ENCODE results near the gene ZBTB5.
"Not testable (repeated sequence)": the region's sequence is repeated elsewhere in the genome, so short reads cannot be mapped to it uniquely, and the experiment has no call there.

ZBTB5 gene

DNA sequence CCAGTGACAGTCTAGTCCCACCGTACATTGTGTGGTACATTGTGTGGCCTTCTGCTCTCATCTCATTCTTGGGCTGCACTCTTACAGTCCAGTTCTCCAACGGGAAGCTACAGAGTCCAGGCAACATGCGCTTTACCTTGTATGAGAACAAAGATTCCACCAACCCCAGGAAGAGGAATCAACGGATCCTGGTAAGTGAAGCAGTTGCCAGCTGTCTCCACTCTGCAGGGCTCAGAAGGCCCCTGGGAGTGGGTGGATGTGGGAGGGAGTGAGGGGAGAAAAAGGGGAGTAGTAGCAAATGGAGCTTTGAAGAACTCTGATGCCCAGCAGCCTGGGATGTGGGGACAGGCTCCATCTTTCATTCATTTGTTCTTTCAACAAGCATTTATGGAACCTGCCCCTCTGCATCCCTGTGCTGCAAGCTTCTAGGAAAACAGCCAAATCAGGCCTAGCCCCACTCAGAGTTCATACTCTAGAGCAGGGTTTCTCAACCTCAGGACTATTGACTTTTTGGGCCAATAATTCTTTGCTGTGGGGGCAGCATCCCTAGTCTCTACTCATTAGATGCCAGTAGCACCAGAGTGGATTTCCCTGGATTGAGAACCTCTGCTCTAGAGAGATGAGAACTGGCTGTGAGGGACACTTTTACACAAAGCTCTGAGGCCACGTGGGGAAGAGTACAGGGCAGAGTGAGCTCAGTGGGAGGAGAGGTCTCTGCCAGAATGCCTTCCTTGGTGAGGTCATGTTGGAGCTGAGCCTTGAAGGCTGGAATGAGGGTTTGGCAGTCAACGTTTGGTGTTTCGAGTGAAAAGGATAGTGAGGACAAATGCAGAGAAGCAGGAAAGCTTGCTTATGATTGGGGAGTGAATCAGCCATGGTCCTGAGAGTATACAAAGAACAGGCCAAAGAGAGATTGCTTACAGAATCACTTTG is 21.6 kb upstream of the ZBTB5 start:
- DNase-seq (ENCODE audit: low spot score), result no peak

DNA sequence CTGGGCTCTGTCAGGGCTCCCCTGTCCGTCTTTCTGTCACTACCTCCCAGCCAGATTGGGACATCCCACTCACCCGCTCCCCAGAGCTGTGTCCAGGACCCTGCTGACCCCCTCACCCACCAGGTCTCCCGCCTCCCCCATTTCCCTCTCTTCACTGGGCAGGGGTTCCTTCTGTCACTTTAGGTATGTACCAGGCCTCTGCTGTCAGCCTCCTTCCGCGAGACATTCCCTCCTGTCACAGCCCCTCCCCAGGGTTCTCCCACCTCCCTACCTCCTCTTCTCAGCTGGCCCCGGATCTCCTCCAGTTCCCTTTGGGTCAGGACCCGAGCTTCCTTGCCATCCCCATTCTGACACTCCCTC is 21.0 kb upstream of the ZBTB5 start:
- DNase-seq (ENCODE audit: low spot score), result no peak

DNA sequence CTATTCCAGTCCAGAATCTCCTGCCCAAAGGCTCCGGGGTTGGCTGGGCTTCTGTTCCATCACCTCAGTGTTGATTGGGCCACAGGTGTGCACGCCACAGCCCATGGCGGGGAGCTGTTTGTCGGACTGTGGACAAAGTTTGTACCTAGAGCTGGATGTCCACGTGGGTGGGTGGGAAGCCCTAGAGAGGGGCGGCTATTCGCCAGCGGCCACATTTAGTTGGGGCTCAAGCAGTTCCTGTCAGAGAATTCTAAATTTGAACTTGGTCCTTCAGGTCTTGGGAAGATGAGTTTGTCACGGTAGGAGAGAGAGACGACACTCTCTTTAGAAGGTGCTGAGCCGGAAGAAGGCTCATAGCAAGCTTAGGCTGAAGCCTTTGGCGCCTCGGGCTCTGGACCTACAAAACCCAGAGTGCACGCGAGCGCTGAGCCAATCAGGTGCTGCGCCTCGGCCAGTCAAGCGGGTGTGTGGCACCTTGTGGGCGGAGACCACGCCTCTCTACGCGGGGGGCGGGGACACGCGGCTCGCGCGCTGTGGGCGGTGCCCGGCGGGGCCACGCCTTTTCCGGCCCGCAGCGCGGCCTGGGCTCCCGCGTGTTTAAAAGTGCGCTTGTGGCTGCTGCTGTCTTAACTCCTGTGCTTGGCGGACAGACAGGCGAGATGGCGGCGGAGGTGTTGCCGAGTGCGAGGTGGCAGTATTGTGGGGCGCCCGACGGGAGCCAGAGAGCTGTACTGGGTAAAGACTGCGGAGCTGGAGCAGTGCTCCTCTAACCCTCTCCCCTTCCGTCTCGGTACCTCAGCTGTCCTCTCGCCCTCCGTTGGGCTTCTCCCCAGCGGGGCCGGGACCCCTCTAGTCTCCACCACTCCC is 20.4 kb upstream of the ZBTB5 start, which contains the start of gene POLR1E:
Gene POLR1E (plus strand): TSS at position 560 of the 867 bp plus-strand sequence. CDS start 100 bp downstream, at position 660.
- peak; percentile 98 for DNase-seq (ENCODE audit: low spot score)

DNA sequence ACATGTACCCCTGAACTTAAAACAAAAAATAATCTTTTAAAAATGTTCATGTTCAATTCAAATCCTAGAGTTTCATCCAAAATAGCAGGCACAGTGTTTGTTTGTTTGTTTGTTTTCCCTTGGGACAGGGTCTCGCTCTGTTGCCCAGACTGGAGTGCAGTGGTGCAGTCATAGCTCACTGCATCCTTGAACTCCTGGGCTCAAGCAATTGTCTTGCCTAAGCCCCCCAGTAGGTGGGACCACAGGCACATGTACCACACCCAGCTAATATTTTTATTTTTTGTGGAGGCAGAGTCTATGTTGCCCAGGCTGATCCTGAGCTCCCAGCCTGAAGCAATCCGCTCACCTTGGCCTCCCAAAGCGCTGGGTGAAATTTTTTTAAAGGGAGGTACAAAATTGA is 15.5 kb upstream of the ZBTB5 start:
- peak; percentile 56 for DNase-seq (ENCODE audit: low spot score)

DNA sequence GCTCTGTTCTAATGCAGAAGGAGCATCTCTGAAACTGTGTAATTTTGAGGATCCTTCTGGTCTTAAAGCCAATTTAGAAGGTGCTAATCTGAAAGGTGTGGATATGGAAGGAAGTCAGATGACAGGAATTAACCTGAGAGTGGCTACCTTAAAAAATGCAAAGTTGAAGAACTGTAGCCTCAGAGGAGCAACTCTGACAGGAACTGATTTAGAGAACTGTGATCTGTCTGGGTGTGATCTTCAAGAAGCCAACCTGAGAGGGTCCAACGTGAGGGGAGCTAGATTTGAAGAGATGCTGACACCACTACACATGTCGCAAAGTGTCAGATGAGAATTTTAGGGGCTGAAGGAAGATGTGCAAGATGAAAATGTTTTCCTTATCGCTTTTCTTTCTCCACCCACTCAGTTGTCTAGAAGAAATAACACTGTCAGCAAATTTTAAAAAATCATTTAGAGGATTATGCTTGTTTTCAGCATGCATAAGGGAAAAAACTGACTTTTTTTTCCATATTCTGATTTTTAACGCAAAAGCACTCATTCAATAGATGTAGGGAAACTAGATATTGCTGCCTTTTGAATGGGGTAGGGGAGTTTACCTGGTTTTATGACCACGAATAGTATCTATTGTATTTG is 12.9 kb upstream of the ZBTB5 start:
- not testable (repeated sequence) for DNase-seq (ENCODE audit: low spot score)

DNA sequence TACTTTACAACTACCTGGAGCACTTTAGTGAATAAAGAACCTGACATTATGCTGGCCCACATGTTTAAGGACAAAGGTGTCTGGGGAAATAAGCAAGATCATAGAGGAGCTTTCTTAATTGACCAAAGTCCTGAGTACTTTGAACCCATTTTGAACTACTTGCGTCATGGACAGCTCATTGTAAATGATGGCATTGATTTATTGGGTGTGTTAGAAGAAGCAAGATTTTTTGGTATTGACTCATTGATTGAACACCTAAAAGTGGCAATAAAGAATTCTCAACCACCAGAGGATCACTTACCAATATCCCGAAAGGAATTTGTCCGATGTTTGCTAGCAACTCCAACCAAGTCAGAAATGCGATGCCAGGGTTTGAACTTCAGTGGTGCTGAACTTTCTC is 12.2 kb upstream of the ZBTB5 start:
- not testable (repeated sequence) for DNase-seq (ENCODE audit: low spot score)

DNA sequence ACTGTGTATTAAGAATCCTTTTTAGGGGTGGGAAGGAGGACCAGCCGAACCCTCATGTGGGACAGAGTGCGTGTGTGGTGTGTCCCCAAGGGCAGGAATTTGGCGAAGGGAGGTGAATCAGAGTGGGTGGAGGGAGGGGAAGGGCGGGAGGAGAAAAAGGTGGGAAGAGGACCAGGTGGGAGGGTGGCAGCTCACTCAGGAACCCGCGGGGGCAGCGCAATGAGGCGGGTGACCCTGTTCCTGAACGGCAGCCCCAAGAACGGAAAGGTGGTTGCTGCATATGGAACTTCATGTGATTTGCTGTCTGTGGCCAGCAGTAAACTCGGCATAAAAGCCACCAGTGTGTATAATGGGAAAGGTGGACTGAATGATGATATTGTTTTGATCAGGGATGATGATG is 11.7 kb upstream of the ZBTB5 start:
- no peak for DNase-seq (ENCODE audit: low spot score)

DNA sequence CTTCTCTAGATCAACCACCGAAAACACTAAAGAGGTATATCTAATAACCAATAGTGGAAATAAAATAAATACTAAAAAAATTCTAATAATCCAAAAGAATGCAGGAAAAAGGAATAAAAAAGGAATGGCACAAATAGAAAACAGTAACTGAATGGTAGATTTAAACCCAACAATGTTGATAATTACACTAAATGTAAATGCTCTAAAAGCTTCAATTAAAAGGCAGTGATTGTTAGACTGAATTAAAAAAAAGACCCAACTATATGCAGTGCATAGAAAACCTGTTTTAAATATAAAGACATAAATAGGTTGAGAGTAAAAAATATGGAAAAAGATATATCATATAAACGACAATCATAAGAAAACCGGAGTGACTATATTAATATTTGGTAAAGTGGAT is 9.2 kb upstream of the ZBTB5 start:
- no peak for DNase-seq (ENCODE audit: low spot score)

DNA sequence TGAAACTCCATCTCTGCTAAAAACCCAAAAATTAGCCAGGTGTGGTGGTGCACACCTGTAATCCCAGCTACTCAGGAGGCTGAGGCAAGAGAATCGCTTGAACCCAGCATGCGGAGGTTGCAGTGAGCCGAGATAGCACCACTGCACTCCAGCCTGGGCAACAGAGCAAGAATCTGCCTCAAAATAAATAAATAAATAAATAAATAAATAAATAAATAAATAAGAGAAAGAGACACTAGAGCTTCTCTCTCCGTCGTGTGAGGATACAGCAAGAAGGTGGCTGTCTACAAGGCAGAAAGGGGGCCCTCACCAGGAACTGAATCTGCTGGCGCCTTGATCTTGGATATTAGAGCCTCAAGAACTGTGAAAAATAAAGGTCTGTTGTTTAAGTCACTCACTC is 8.7 kb upstream of the ZBTB5 start:
- not testable (repeated sequence) for DNase-seq (ENCODE audit: low spot score)

DNA sequence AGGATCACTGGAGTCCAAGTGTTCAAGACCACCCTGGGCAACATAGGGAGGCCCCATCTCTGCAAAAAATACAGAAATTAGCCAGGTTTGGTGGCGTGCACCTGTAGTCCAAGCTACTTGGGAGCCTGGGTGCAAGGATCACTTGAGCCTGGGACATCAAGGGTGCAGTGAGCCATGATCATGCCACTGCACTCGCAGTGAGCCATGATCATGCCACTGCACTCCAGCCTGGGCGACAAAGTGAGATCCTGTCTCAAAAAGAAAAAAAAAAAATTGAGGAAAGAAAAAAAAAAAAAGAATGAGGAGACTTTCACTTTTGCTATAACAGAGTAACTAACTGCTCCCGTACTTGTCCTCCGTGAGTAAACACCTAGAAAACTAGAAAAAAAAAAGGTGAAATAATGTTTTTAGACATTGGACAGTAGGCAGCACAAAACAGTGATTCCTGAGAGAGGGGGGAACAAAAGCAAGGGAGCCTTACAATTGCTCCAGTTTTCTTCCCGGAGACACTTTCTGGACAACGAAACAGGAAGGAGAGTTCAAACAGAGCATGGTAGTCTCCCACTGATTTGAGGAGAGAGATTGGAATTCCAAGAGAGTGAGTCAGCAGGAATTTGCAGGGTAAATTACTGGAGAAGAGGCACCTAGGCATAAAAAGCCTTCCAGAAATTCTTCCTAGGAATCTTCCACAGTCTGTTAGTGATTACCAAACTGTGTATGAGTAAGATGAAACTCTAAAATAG is 6.9 kb upstream of the ZBTB5 start:
- no peak for DNase-seq (ENCODE audit: low spot score)

DNA sequence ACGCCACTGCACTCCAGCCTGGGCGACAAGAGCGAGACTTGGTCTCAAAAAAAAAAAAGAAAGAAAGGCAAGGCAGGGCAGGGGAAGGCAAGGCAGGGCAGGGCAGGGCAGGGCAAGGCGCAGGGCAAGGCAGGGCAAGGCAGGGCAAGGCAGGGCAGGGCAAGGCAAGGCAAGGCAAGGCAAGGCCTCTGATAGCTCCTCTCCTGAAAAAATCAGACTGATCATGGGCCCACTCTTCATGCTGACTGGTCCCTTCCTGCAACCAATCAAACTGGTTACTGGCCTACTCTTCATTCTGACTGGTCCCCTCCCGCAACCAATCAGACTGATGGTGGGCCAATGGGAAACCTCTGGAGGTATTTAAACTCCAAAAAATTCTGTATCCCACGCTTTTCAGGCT is 3.4 kb upstream of the ZBTB5 start:
- no peak for DNase-seq (ENCODE audit: low spot score)

DNA sequence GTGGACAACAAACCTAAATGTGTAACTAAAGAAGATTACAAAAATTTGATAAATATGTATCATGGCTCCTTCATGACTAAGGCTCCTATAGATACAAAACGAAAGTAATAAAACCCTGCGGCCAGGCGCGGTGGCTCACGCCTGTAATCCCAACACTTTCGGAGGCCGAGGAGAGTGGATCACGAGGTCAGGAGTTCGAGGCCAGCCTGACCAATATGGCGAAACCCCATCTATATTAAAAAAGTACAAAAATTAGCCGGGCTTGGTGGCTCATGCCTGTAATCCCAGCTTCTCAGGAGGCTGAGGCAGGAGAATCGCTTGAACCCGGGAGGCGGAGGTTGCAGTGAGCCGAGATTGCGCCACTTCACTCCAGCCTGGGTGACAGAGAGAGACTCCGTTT is 2.3 kb upstream of the ZBTB5 start:
- not testable (repeated sequence) for DNase-seq (ENCODE audit: low spot score)

DNA sequence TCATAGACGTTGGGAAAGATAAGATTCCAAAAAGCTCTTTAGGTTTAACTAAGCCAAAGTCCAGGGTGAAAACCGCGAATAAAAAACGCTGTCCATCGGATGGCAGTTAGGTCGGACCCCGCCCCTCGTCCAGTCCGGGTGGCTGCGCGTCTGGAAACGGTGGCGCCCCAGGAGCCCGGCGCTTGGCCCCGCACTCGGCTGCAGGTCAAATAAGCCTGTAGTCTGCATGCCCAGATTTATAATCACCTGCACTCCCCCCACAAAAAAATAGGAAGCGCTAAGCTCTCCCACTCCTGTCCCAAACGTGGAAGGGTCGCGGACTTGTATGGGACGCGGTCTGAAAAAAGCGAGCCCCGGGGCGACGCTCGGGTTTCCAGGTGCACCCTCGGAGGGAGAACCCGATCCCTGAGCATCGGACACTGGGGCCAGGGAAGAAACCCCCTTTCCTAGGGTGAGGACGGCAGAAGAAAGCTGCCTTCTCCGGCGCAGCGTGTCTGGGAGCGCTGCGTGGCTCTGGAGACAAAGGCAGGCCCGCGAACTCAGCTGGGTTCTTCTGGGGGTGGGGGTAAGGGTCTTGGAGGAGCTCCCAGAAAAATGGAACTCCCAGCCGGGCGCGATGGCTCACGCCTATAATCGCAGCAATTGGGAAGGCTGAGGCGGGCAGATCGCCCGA is 923 bp upstream of the ZBTB5 start:
- no peak for DNase-seq (ENCODE audit: low spot score)

DNA sequence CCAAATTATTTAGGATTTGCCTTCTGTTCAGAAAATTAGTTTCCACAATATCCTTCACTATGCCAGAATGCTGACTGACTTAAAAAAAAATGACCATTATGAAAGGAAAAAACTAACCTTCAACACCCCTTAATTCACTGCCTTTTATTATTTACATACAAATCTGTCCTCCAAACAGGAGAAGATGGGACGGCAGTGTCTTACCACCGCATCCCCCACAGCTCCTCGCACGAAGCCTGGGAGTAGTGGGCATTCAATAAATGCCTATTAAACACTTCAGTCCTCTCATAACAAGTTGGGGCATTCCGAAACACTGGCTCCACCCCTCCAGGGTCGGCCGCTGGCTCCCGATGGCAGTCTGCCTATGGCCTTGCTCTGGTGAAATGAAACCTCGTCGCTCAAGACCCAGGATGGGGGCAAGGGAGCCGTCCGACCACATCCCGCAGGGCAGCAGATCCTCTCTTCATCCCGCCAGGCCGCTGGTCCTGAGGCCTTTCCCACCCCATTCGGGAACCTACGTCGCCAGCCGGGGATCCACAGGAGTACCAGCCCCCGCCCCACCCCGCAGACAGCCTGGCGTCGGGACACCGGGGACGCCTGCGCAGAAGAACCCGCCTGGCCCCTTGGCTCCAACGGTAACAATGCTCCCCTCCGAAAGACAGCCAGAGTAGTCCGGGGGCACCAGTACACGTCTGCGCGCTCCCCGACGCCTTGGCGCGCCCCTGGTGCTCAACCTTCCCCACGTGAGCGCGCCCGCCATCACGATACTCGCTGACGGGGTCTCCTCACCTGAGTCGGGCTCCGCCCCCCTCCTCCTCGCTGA is 613 bp downstream of the ZBTB5 start:
- peak; percentile 86 for DNase-seq (ENCODE audit: low spot score)

DNA sequence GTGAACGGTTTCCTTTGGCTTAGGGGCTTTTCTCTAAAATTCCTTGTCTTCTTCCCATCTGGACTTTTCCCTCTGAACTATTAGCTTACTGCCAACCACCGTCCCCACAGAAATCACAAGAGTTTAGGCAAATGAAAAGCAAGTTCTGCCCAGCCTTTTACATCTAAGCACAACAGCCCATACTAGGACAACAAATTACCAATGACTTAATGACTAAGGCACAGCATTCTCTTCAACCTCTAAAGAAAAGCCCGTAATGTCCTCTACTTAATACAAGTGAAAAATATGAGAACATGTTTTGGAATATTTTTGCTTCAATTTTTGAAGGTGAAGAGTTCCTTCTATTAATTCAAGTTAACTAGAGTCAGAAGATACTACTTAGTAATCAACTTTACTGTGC is 1.2 kb downstream of the ZBTB5 start:
- peak; percentile 26 for DNase-seq (ENCODE audit: low spot score)

DNA sequence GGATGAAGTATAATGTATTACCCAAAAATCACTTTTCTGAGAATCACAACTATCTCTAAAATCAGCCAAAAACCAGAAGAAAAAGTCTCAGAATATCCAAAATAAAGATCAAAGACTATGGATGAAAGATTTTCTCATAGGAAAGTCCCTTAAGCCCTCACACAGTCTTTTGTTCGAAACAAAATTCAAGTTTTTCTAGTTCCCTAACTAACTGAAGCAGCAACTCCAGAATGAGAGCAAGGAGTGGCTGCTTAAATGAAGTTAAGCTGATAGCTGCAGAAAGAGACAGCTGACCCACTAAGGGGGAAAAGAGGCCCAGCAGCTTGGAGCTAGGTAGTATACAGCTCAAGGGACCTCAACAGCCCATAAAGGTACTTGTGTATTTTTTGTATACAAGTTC is 8.4 kb downstream of the ZBTB5 start:
- no peak for DNase-seq (ENCODE audit: low spot score)

DNA sequence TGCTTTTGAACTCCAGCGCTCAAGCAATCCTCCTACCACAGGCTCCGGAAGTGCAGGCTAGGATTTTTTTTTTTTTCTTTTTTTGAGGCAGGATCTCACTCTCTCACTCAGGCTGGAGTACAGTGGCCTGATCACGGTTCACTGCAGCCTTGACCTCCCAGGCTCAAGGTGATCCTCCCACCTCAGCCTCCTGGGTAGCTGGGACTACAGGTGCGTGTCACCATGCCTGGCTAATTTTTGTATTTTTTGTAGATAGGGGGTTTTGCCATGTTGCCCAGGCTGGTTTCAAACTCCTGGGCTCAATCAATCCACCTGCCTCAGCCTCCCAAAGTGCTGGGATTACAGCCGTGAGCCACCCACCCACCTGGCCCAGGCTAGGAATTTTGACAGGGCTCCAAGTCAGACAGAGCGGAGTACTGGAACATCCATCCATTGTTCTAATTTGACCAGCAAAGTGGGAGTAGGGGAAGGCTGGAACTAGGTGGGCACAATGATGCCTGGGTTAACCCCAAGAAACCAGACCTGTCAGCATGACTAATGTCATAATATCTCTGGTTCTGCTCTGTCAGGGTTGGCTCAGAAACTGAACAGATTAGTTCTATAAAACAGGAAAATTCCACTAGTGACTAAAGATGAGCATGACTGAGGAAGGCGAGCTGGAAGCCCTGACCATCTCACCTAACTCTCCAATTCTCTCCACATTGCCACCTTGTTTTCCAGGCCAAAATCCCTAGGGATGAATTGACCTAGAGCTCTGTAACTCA is 9.2 kb downstream of the ZBTB5 start:
- no peak for DNase-seq (ENCODE audit: low spot score)

DNA sequence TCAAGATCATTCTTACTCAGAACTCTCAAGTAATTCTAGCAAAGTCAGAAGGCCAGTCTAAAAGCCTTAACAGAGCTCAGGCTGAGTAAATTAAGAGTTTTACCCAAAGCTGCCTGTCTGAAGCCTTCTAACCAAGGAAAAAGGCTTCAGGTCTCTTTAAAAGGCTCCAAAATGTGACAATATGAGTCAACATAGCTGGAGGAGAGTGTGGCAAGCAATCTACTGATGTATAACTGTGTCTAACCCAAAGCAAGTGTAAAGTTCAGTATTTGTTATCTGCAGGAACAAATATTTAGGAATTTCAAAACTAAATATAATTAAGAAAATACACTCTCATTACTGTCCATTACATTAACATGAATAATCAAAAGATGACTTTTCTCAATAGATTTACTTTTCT is 11.0 kb downstream of the ZBTB5 start:
- no peak for DNase-seq (ENCODE audit: low spot score)

DNA sequence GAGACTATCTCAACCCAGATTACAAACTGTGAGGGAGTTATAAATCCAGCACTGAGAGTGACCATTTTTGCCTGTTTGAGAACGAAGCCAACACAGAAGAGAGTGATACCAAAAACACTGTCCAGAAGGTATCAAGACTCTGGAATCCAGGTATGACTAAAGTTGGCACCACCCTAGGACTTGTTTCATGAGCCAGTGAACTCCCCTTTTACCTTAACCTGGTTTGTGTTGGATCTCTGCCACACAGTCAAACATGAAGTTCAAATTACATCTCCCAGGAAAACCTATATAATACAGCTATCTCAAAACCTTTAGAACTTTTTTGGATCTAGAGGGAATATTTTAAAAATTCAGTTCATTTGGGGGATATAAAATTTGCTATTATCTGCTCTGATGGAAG is 11.4 kb downstream of the ZBTB5 start:
- no peak for DNase-seq (ENCODE audit: low spot score)

DNA sequence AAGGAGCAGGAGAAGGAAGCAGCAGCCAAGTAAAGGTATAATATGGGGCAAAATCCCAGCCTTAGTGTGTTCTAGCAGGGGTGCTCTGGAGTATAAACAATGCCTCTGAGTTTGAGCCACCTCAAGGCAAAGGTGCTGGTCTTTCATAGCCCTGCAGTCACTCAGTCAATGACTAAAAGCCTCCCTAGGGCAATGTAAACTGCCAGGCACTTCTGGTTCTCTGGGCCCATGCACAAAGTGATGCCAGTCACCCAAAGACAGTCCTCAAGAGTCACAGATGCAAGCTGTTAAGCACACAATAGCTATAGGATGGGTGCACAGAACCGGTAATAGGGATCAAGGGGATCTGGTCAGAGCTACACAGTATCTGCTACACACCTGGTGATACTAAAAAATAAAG is 12.6 kb downstream of the ZBTB5 start:
- no peak for DNase-seq (ENCODE audit: low spot score)

Measured in NAMALWA (cell line).